Liver (tissue), 9 donors: ENCODE data around the gene PFDN2. TPM values are rescaled to one million over a fixed set of nuclear protein-coding genes. Genes with fewer than 3 reads are reported as not detected.
A peak's percentile ranks its signal among the peaks of the same experiment; 100 is the strongest.

Source experiments
- DNase-seq: peaks from one replicate; pipeline ENCODE4 v3.0.0-alpha.2; 2017; ENCODE audit warnings: low spot score
- H3K27ac ChIP-seq, 2 donors: one replicate each; pipeline ENCODE4 v1.7.0; 2013; ENCODE audit warnings: inconsistent platforms in 2 of 2, low read length in 2 of 2, control low read depth in 1 of 2, low read depth in 1 of 2, mild to moderate bottlenecking in 1 of 2
- H3K27me3 ChIP-seq, 4 donors: one replicate each; pipeline versions ENCODE4 v1.6.1 to v1.7.0; 2013; ENCODE audit warnings: low read length in 3 of 4, inconsistent platforms in 1 of 4, mild to moderate bottlenecking in 1 of 4, moderate library complexity in 1 of 4; ENCODE audit not compliant: control insufficient read depth in 4 of 4, insufficient read depth in 4 of 4
- H3K36me3 ChIP-seq, 4 donors: one replicate each; pipeline versions ENCODE4 v1.6.1 to v1.7.0; 2013; ENCODE audit warnings: low read length in 3 of 4, mild to moderate bottlenecking in 3 of 4, low read depth in 1 of 4, moderate library complexity in 1 of 4; ENCODE audit not compliant: control insufficient read depth in 4 of 4, insufficient read depth in 3 of 4
- H3K4me1 ChIP-seq, 4 donors: one replicate each; pipeline versions ENCODE4 v1.6.1 to v1.7.0; 2013; ENCODE audit warnings: low read length in 3 of 4, mild to moderate bottlenecking in 3 of 4, moderate library complexity in 1 of 4; ENCODE audit not compliant: control insufficient read depth in 4 of 4, insufficient read depth in 4 of 4
- H3K4me3 ChIP-seq, 3 donors: one replicate each; pipeline versions ENCODE4 v1.6.1 to v1.7.0; 2013; ENCODE audit warnings: low read length in 3 of 3, control low read depth in 1 of 3, low read depth in 1 of 3, mild to moderate bottlenecking in 1 of 3
- H3K9ac ChIP-seq, 2 donors: one replicate each; pipeline ENCODE4 v1.7.0; 2013; ENCODE audit warnings: low read length in 2 of 2, mild to moderate bottlenecking in 2 of 2, moderate library complexity in 2 of 2, control low read depth in 1 of 2, low read depth in 1 of 2
- H3K9me3 ChIP-seq, 4 donors: one replicate each; pipeline versions ENCODE4 v1.6.1 to v1.7.0; 2013; ENCODE audit warnings: low read length in 3 of 4; ENCODE audit not compliant: control insufficient read depth in 4 of 4
- ATF3 ChIP-seq: IDR thresholded peaks from 2 replicates; pipeline ENCODE4 v1.6.1; 2016; ENCODE audit warnings: antibody characterized with exemption
- CTCF ChIP-seq: fragments of 150-350 bp; IDR thresholded peaks from 2 replicates; pipeline ENCODE4 v1.5.1; 2017; ENCODE audit warnings: improper control_type of control experiment, low read depth, low read length; ENCODE audit not compliant: missing input control
- FOXA1 ChIP-seq: IDR thresholded peaks from 2 replicates; pipeline ENCODE4 v1.6.1; 2016; ENCODE audit warnings: antibody characterized with exemption
- GABPA ChIP-seq, 2 donors: IDR thresholded peaks in 1 of 2; conservative IDR thresholded peaks in 1 of 2; 2 replicates each; pipeline ENCODE4 v1.6.1; 2016; ENCODE audit warnings: antibody characterized with exemption in 2 of 2, mild to moderate bottlenecking in 1 of 2, moderate library complexity in 1 of 2
- HNF4A ChIP-seq, 2 donors: conservative IDR thresholded peaks; 2 replicates each; pipeline ENCODE4 v1.6.1; 2016; ENCODE audit warnings: antibody characterized with exemption in 2 of 2, mild to moderate bottlenecking in 2 of 2
- HNF4G ChIP-seq: IDR thresholded peaks from 2 replicates; pipeline ENCODE4 v1.6.1; 2016; ENCODE audit warnings: antibody characterized with exemption
- JUND ChIP-seq, 2 donors: IDR thresholded peaks; 2 replicates each; pipeline ENCODE4 v1.6.1; 2016; ENCODE audit warnings: antibody characterized with exemption in 2 of 2
- NR2F2 ChIP-seq: IDR thresholded peaks from 2 replicates; pipeline ENCODE4 v1.6.1; 2016; ENCODE audit warnings: antibody characterized with exemption
- RAD21 ChIP-seq, 2 donors: IDR thresholded peaks; 2 replicates each; pipeline ENCODE4 v1.6.1; 2016; ENCODE audit warnings: antibody characterized with exemption in 2 of 2, mild to moderate bottlenecking in 2 of 2
- RXRA ChIP-seq, 2 donors: IDR thresholded peaks; 2 replicates each; pipeline ENCODE4 v1.6.1; 2017 to 2018; ENCODE audit warnings: antibody characterized with exemption in 2 of 2, mild to moderate bottlenecking in 1 of 2
- SP1 ChIP-seq: IDR thresholded peaks from 2 replicates; pipeline ENCODE4 v1.6.1; 2018; ENCODE audit warnings: antibody characterized with exemption, mild to moderate bottlenecking
- TAF1 ChIP-seq: conservative IDR thresholded peaks from 2 replicates; pipeline ENCODE4 v1.6.1; 2016; ENCODE audit warnings: antibody characterized with exemption, mild to moderate bottlenecking
- YY1 ChIP-seq: IDR thresholded peaks from 2 replicates; pipeline ENCODE4 v1.6.1; 2016; ENCODE audit warnings: antibody characterized with exemption, mild to moderate bottlenecking
- WGBS: extraction: QIAGEN DNeasy Blood & Tissue Kit; methylation state at CpG from one replicate; pipeline ENCODE4 v1.1.7; 2013; 5-methylcytosine and 5-hydroxymethylcytosine counted together
- polyA plus RNA-seq, 2 donors: library from polyadenylated mRNA; stranded (reverse) in 1 of 2; unstranded in 1 of 2; fragments of 200-250 nt in 1 of 2; fragments of >200 nt in 1 of 2; fragmentation: Nextera tagmentation in 1 of 2; extraction: Ambion mirVana in 1 of 2; gene quantifications; one replicate each; pipeline versions ENCODE4 v1.2.1 to v1.2.3, GENCODE V29; 2013 to 2015
- total RNA-seq, 2 donors: library from RNA; depleted of rRNA; stranded (reverse); fragments of >200 nt; gene quantifications; one replicate each; pipeline ENCODE4 v1.2.3, GENCODE V29; 2014
- TF ChIP-seq, protein P1 (sequence below): IDR thresholded peaks from 2 replicates; pipeline ENCODE4 v1.6.1; 2016; ENCODE audit warnings: antibody characterized with exemption
- TF ChIP-seq, protein P2 (sequence below): IDR thresholded peaks from 2 replicates; pipeline ENCODE4 v1.6.1; 2016; ENCODE audit warnings: antibody characterized with exemption, mild to moderate bottlenecking
- donor health status: healthy.
- donor health status: healthy.
- donor health status: healthy.
- donor health status: healthy.
- donor health status: healthy.

The PFDN2 gene
- total and polyA plus RNA-seq, 4 donors: 12.4 to 61.9 (median 34.0) TPM

DNA sequence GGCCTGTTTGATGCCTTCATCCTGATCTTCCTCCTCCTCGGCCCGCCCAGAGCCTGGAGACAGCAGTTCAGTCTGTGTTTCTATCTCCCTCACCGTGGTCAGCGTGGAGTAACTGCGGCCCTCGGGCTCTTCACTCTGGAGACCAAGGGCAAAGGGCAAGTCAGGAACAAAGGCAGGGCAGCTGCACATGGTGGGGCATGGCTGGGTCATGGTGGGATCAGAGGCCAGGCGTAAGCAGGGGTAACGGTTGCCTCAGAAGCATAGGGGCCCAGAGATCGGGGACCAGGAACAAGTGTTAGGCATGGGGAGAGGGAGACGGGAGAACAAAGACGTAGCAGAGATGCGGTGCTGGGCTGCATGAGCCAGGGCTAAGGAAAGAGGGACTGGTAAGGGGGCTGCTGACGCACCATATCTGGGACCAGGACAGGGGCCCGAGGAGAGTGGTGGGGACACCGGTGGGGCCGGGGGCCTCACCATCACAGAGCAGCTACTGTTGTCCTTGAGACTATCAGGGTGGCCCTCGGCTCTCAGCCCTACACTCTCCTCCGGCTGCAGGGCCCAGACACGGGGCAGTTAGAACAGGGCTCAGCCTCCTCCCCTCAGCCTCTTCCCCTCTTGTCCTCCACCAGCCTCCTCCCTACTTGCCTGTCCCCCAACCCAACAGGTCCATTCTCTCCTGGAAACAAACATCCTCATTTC lies 44.9 kb downstream of the PFDN2 start (continued):
- TF ChIP-seq CTCF (no peak), RXRA (IDR thresholded peaks at IDR 0.05) (no peak), ATF3 (no peak)

DNA sequence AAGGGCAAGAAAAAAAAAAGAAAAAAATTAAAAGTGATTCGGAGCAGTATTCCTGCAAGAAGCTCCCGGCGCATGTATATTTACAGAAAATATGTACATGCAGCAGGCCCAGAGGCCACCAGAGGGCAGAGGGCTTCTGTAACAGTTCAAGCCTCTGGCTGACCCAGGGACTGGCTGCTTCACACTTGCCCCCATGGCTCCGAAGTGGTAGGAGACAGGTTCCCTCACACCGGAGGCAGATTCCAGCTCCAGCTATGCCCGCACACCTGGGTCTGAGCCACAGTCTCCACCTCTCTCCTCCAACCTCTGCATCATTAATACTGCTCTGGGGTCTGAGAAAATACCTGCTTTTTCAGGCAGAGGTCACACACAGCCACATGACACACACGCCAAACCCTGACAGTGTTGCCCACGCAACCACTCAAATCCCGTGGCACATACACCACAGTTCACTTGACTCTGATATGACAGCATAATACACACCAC lies 45.9 kb downstream of the PFDN2 start:
- peak; percentile 55 for DNase-seq
- 65% methylated on average over 9 of the region's 9 CpGs for WGBS

More for the DNA sequence above, 45.9 kb downstream of the PFDN2 start:
- H3K9ac ChIP-seq: no peak overlapping the region
- no peaks in the 10 kb centered on the region for H3K36me3 ChIP-seq
- H3K27me3 ChIP-seq: no peaks in the 10 kb centered on the region
- H3K27ac ChIP-seq: no peak overlapping the region
- H3K9me3 ChIP-seq: no peaks in the 10 kb centered on the region
- H3K4me3 ChIP-seq: no peak overlapping the region
- no peaks in the 10 kb centered on the region for H3K4me1 ChIP-seq
- no peak for TF ChIP-seq HNF4A (conservative IDR thresholded peaks at IDR 0.05)
- TF ChIP-seq, protein P1, sequence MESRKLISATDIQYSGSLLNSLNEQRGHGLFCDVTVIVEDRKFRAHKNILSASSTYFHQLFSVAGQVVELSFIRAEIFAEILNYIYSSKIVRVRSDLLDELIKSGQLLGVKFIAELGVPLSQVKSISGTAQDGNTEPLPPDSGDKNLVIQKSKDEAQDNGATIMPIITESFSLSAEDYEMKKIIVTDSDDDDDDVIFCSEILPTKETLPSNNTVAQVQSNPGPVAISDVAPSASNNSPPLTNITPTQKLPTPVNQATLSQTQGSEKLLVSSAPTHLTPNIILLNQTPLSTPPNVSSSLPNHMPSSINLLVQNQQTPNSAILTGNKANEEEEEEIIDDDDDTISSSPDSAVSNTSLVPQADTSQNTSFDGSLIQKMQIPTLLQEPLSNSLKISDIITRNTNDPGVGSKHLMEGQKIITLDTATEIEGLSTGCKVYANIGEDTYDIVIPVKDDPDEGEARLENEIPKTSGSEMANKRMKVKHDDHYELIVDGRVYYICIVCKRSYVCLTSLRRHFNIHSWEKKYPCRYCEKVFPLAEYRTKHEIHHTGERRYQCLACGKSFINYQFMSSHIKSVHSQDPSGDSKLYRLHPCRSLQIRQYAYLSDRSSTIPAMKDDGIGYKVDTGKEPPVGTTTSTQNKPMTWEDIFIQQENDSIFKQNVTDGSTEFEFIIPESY: no peak
- TF ChIP-seq JUND (IDR thresholded peaks at IDR 0.05): no peak
- TF ChIP-seq, protein P2, sequence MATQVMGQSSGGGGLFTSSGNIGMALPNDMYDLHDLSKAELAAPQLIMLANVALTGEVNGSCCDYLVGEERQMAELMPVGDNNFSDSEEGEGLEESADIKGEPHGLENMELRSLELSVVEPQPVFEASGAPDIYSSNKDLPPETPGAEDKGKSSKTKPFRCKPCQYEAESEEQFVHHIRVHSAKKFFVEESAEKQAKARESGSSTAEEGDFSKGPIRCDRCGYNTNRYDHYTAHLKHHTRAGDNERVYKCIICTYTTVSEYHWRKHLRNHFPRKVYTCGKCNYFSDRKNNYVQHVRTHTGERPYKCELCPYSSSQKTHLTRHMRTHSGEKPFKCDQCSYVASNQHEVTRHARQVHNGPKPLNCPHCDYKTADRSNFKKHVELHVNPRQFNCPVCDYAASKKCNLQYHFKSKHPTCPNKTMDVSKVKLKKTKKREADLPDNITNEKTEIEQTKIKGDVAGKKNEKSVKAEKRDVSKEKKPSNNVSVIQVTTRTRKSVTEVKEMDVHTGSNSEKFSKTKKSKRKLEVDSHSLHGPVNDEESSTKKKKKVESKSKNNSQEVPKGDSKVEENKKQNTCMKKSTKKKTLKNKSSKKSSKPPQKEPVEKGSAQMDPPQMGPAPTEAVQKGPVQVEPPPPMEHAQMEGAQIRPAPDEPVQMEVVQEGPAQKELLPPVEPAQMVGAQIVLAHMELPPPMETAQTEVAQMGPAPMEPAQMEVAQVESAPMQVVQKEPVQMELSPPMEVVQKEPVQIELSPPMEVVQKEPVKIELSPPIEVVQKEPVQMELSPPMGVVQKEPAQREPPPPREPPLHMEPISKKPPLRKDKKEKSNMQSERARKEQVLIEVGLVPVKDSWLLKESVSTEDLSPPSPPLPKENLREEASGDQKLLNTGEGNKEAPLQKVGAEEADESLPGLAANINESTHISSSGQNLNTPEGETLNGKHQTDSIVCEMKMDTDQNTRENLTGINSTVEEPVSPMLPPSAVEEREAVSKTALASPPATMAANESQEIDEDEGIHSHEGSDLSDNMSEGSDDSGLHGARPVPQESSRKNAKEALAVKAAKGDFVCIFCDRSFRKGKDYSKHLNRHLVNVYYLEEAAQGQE: no peak
- TF ChIP-seq SP1: no peak
- no peak for TF ChIP-seq NR2F2
- peak; percentile 65 to 80 for TF ChIP-seq RAD21 (IDR thresholded peaks at IDR 0.05)
- no peak for TF ChIP-seq YY1
- TF ChIP-seq HNF4G: no peak
- peak; percentile 60 for TF ChIP-seq CTCF
- TF ChIP-seq GABPA (IDR thresholded peaks at IDR 0.05 in 1 of 2, conservative IDR thresholded peaks at IDR 0.05 in 1 of 2): no peak
- no peak for TF ChIP-seq FOXA1
- TF ChIP-seq TAF1: no peak
- TF ChIP-seq RXRA (IDR thresholded peaks at IDR 0.05): no peak
